ENCODE measurements around the gene HABP2.

DNA sequence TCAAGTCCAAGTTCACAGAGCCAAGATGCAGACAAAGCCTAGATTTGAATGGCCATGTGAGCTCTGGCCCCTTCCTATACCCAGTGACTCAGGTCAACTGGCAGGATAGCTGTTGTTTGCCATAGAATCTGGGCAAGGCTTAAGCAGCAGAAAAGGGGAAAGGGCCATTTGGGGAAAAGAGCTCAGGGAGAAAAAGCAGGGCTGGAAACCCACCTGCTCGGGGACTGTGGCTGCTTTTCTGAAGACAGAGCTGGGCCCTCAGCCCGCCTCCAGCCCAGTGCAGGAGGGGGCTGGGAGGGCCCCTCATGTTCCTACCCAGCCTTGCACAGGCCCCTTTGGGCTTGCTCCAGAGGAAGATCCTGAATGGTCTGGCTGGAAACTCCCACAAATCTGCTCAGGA is 32.6 kb upstream of the HABP2 start:
- TF ChIP-seq, protein P1, sequence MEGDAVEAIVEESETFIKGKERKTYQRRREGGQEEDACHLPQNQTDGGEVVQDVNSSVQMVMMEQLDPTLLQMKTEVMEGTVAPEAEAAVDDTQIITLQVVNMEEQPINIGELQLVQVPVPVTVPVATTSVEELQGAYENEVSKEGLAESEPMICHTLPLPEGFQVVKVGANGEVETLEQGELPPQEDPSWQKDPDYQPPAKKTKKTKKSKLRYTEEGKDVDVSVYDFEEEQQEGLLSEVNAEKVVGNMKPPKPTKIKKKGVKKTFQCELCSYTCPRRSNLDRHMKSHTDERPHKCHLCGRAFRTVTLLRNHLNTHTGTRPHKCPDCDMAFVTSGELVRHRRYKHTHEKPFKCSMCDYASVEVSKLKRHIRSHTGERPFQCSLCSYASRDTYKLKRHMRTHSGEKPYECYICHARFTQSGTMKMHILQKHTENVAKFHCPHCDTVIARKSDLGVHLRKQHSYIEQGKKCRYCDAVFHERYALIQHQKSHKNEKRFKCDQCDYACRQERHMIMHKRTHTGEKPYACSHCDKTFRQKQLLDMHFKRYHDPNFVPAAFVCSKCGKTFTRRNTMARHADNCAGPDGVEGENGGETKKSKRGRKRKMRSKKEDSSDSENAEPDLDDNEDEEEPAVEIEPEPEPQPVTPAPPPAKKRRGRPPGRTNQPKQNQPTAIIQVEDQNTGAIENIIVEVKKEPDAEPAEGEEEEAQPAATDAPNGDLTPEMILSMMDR (IDR thresholded peaks at IDR 0.05; ENCODE audit: low read depth, low read length), result no peak
- TF ChIP-seq POLR2A (IDR thresholded peaks at IDR 0.05; ENCODE audit: extremely low read depth, insufficient read length) (no peak), MYC (IDR thresholded peaks at IDR 0.05; ENCODE audit: low read depth, low read length) (no peak)
